Glomerular endothelial cell (primary cell): ENCODE results near the gene SLC5A6. TPM values are rescaled to one million over a fixed set of nuclear protein-coding genes. Genes with fewer than 3 reads are reported as not detected.

Experiments used
- total RNA-seq: library from RNA; depleted of rRNA; stranded (reverse); fragments of >200 nt; gene quantifications from 2 replicates; pipeline ENCODE4 v1.2.3, GENCODE V29; 2015

Gene SLC5A6
- total RNA-seq, 1 donor from 2014 or later = 24.6 TPM

Other genes starting within 250 kb of the SLC5A6 start
- 5.4 and 7.4 TPM in 2 replicates for gene MAPRE3, start 241.6 kb downstream of the SLC5A6 start, total RNA-seq
- gene TMEM214, start 179.3 kb downstream of the SLC5A6 start, total RNA-seq = 38.6 and 67.7 TPM in 2 replicates
- gene AGBL5, start 160.6 kb downstream of the SLC5A6 start, total RNA-seq = 14.8 and 15.0 TPM in 2 replicates
- 346 and 478 TPM in 2 replicates for gene OST4, start 140.6 kb downstream of the SLC5A6 start, total RNA-seq
- gene EMILIN1, start 133.7 kb downstream of the SLC5A6 start, total RNA-seq = 3.5 and 7.3 TPM in 2 replicates
- gene KHK, start 125.5 kb downstream of the SLC5A6 start, total RNA-seq = 0.58 and 3.1 TPM in 2 replicates
- gene CGREF1, start 93.1 kb downstream of the SLC5A6 start, total RNA-seq = 0.87 and 3.4 TPM in 2 replicates
- not detected in 2 replicates for gene ABHD1, start 88.5 kb downstream of the SLC5A6 start, total RNA-seq
- 53.2 and 66.4 TPM in 2 replicates for gene PREB, start 77.6 kb downstream of the SLC5A6 start, total RNA-seq
- gene PRR30, start 72.9 kb downstream of the SLC5A6 start, total RNA-seq = not detected in 2 replicates
- gene TCF23, start 63.3 kb downstream of the SLC5A6 start, total RNA-seq = not detected in 2 replicates
- gene ATRAID, start 227 bp downstream of the SLC5A6 start, total RNA-seq = 106 and 748 TPM in 2 replicates
- gene CAD, start 5.1 kb upstream of the SLC5A6 start, total RNA-seq = 41.1 and 56.5 TPM in 2 replicates
- 5.9 and 6.5 TPM in 2 replicates for gene SLC30A3, start 50.8 kb upstream of the SLC5A6 start, total RNA-seq
- gene DNAJC5G, start 63.2 kb upstream of the SLC5A6 start, total RNA-seq = 0.47 TPM in 1 of 2 replicates, not detected in the other
- gene TRIM54, start 70.2 kb upstream of the SLC5A6 start, total RNA-seq = 0.12 TPM in 1 of 2 replicates, not detected in the other
- 1.4 TPM in 1 of 2 replicates, not detected in the other for gene UCN, start 96.2 kb upstream of the SLC5A6 start, total RNA-seq
- gene MPV17, start 110.8 kb upstream of the SLC5A6 start, total RNA-seq = 103 and 117 TPM in 2 replicates
- gene GTF3C2, start 144.5 kb upstream of the SLC5A6 start, total RNA-seq = 41.4 and 43.8 TPM in 2 replicates
- 44.4 and 53.2 TPM in 2 replicates for gene EIF2B4, start 158.1 kb upstream of the SLC5A6 start, total RNA-seq
- gene SNX17, start 158.3 kb upstream of the SLC5A6 start, total RNA-seq = 86.8 and 108 TPM in 2 replicates
- gene ZNF513, start 168.5 kb upstream of the SLC5A6 start, total RNA-seq = 10.0 and 10.7 TPM in 2 replicates
- gene PPM1G, start 197.3 kb upstream of the SLC5A6 start, total RNA-seq = 91.9 and 98.8 TPM in 2 replicates
- gene NRBP1, start 216.4 kb upstream of the SLC5A6 start, total RNA-seq = 117 and 130 TPM in 2 replicates
- gene KRTCAP3, start 230.1 kb upstream of the SLC5A6 start, total RNA-seq = not detected in 2 replicates